Measurements from ENCODE around the gene LRMDA. TPM values are rescaled to one million over a fixed set of nuclear protein-coding genes. Genes with fewer than 3 reads are reported as not detected.

Gene LRMDA
- total and polyA plus RNA-seq, 2 of the 13 experiments (the other 11 are each of a cell fraction or from before 2014, with no cell fraction given) = 13.4 to 22.0 TPM

- BruUV-seq (replicated peaks) = no TSS peak
- Histone ChIP-seq H3K4me1 (ENCODE audit: insufficient read depth, low read length) (peaks cover 30% of the 10 kb centered on the region), H3K27ac (ENCODE audit: extremely low read length, insufficient read depth, low read length) (no peak overlapping the region), H3K4me2 (ENCODE audit: low read depth, low read length) (no peak overlapping the region), H3K4me3 (replicated peaks in 1 of 3; ENCODE audit: insufficient read depth in 1 of 3, low read depth in 2 of 3, low read length in 3 of 3) (no peak overlapping the region), H3K36me3 (replicated peaks in 1 of 2; ENCODE audit: control insufficient read depth in 1 of 2, insufficient read depth in 2 of 2, low read length in 2 of 2) (no peaks in the 10 kb centered on the region), H3K9ac (ENCODE audit: insufficient read depth, low read depth, low read length) (no peak overlapping the region), H3K79me2 (ENCODE audit: insufficient read depth, low read length) (no peaks in the 10 kb centered on the region), H4K20me1 (ENCODE audit: insufficient read depth, low read length) (no peaks in the 10 kb centered on the region), H3K27me3 (ENCODE audit: control insufficient read depth in 1 of 2, insufficient read depth in 2 of 2, low read length in 2 of 2) (no peaks in the 10 kb centered on the region), H2AFZ (ENCODE audit: low read length) (no peak overlapping the region), H3K9me3 (ENCODE audit: low read length) (no peaks in the 10 kb centered on the region)
- no peak for ATAC-seq
- DNase-seq (ENCODE audit: low spot score) = no peak
- WGBS (ENCODE audit: low lambda C conversion rate) = 100% methylated on average over 1 of the region's 3 CpGs
- in situ Hi-C loops (cut with HindIII; ENCODE audit: extremely low pct_ligation_motif_present, low pct_unique_long_range_greater_than_20kb) (no loop called here), intact Hi-C loops (cut with micrococcal nuclease; ENCODE audit: unreplicated experiment) (no loop called here)
- FAIRE-seq = no peak
- POLR2A ChIA-PET = interaction anchor here (0.7 to 1.3 kb wide), 2 partner anchors 15 to 26 kb away, joined by 3 to 7 read pairs; no protein-coding TSS in a partner anchor
- CTCF ChIA-PET (ENCODE audit: low intra/inter-chr PET ratio, low total read pairs) = no interaction called here
- TF ChIP-seq, protein P1, sequence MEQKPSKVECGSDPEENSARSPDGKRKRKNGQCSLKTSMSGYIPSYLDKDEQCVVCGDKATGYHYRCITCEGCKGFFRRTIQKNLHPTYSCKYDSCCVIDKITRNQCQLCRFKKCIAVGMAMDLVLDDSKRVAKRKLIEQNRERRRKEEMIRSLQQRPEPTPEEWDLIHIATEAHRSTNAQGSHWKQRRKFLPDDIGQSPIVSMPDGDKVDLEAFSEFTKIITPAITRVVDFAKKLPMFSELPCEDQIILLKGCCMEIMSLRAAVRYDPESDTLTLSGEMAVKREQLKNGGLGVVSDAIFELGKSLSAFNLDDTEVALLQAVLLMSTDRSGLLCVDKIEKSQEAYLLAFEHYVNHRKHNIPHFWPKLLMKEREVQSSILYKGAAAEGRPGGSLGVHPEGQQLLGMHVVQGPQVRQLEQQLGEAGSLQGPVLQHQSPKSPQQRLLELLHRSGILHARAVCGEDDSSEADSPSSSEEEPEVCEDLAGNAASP (CRISPR knock-in tag; IDR thresholded peaks at IDR 0.05; ENCODE audit: borderline replicate concordance) = no peak
- TF ChIP-seq ZNF792 (CRISPR knock-in tag; IDR thresholded peaks at IDR 0.05) (no peak), ZNF335 (CRISPR knock-in tag; IDR thresholded peaks at IDR 0.05) (no peak), FOXK2 (IDR thresholded peaks at IDR 0.05) (no peak), EED (CRISPR knock-in tag; IDR thresholded peaks at IDR 0.05) (no peak), FIP1L1 (IDR thresholded peaks at IDR 0.05; ENCODE audit: borderline replicate concordance, insufficient read depth, low read depth, low read length) (no peak), KAT7 (CRISPR knock-in tag; IDR thresholded peaks at IDR 0.05; ENCODE audit: borderline replicate concordance) (no peak), POGZ (CRISPR knock-in tag; IDR thresholded peaks at IDR 0.05) (no peak), RXRA (CRISPR knock-in tag; IDR thresholded peaks at IDR 0.05) (no peak), BORCS8-MEF2B (CRISPR knock-in tag; IDR thresholded peaks at IDR 0.05) (no peak), ZBTB34 (CRISPR knock-in tag; IDR thresholded peaks at IDR 0.05) (no peak), HES4 (CRISPR knock-in tag; IDR thresholded peaks at IDR 0.05; ENCODE audit: borderline replicate concordance) (no peak), MAZ (IDR thresholded peaks at IDR 0.05; ENCODE audit: borderline replicate concordance, low read depth, low read length) (no peak), MAZ (CRISPR knock-in tag; IDR thresholded peaks at IDR 0.05; ENCODE audit: low read depth) (no peak), ZFY (CRISPR knock-in tag; IDR thresholded peaks at IDR 0.05) (no peak)
- TF ChIP-seq, protein P2, sequence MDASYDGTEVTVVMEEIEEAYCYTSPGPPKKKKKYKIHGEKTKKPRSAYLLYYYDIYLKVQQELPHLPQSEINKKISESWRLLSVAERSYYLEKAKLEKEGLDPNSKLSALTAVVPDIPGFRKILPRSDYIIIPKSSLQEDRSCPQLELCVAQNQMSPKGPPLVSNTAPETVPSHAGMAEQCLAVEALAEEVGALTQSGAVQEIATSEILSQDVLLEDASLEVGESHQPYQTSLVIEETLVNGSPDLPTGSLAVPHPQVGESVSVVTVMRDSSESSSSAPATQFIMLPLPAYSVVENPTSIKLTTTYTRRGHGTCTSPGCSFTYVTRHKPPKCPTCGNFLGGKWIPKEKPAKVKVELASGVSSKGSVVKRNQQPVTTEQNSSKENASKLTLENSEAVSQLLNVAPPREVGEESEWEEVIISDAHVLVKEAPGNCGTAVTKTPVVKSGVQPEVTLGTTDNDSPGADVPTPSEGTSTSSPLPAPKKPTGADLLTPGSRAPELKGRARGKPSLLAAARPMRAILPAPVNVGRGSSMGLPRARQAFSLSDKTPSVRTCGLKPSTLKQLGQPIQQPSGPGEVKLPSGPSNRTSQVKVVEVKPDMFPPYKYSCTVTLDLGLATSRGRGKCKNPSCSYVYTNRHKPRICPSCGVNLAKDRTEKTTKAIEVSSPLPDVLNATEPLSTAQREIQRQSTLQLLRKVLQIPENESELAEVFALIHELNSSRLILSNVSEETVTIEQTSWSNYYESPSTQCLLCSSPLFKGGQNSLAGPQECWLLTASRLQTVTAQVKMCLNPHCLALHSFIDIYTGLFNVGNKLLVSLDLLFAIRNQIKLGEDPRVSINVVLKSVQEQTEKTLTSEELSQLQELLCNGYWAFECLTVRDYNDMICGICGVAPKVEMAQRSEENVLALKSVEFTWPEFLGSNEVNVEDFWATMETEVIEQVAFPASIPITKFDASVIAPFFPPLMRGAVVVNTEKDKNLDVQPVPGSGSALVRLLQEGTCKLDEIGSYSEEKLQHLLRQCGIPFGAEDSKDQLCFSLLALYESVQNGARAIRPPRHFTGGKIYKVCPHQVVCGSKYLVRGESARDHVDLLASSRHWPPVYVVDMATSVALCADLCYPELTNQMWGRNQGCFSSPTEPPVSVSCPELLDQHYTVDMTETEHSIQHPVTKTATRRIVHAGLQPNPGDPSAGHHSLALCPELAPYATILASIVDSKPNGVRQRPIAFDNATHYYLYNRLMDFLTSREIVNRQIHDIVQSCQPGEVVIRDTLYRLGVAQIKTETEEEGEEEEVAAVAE (CRISPR knock-in tag; IDR thresholded peaks at IDR 0.05; ENCODE audit: borderline replicate concordance) = no peak
These were observed 371.7 kb downstream of the LRMDA start for GRCh38 chr10:75803121-75803520.

Measured in HepG2 (cell line).